ENCODE data around the gene SIPA1L3. TPM values are rescaled to one million over a fixed set of nuclear protein-coding genes. Genes with fewer than 3 reads are reported as not detected.
A peak's percentile ranks its signal among the peaks of the same experiment; 100 is the strongest.

The SIPA1L3 gene
- total RNA-seq, 3 donors from 2014 or later = 9.6 to 29.8 (median 28.5) TPM

DNA sequence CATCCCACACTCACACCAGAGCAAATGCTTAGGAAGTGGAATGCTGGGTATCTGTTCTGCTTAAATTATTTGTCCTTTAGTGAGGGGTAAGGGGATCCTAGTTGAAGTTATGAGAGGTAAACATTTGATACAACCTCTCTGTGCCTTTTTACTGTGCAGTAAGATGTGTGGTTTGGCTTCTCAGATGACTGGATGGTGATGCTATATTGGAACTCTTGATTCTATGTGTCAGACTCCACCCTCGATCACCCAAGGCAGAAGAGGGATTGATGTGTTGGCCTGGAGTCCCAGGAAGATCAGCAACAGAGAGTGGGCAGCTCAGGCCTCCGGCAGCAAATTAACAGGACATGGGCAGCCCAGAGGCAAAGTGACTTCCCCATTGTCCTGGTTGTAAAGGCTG is 66.7 kb downstream of the SIPA1L3 start:
- no peak for DNase-seq (ENCODE audit: low spot score in 2 of 2)
- H3K9me3 ChIP-seq = peaks cover 7 to 15% of the 10 kb centered on the region in 2 donors
- TF ChIP-seq POLR2A (IDR thresholded peaks at IDR 0.05) = no peak
- TF ChIP-seq, protein P1, sequence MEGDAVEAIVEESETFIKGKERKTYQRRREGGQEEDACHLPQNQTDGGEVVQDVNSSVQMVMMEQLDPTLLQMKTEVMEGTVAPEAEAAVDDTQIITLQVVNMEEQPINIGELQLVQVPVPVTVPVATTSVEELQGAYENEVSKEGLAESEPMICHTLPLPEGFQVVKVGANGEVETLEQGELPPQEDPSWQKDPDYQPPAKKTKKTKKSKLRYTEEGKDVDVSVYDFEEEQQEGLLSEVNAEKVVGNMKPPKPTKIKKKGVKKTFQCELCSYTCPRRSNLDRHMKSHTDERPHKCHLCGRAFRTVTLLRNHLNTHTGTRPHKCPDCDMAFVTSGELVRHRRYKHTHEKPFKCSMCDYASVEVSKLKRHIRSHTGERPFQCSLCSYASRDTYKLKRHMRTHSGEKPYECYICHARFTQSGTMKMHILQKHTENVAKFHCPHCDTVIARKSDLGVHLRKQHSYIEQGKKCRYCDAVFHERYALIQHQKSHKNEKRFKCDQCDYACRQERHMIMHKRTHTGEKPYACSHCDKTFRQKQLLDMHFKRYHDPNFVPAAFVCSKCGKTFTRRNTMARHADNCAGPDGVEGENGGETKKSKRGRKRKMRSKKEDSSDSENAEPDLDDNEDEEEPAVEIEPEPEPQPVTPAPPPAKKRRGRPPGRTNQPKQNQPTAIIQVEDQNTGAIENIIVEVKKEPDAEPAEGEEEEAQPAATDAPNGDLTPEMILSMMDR (IDR thresholded peaks at IDR 0.05) = no peak
- TF ChIP-seq POLR2AphosphoS5 (IDR thresholded peaks at IDR 0.05) = no peak
- H3K36me3 ChIP-seq = no peaks in the 10 kb centered on the region
- intact Hi-C loops (cut with DNase I; ENCODE audit: low total_unique reads) = no loop called here
- H3K4me1 ChIP-seq = no peaks in the 10 kb centered on the region
- no peak overlapping the region for H3K27ac ChIP-seq
- H3K27me3 ChIP-seq = no peaks in the 10 kb centered on the region
- no peak overlapping the region for H3K4me3 ChIP-seq

DNA sequence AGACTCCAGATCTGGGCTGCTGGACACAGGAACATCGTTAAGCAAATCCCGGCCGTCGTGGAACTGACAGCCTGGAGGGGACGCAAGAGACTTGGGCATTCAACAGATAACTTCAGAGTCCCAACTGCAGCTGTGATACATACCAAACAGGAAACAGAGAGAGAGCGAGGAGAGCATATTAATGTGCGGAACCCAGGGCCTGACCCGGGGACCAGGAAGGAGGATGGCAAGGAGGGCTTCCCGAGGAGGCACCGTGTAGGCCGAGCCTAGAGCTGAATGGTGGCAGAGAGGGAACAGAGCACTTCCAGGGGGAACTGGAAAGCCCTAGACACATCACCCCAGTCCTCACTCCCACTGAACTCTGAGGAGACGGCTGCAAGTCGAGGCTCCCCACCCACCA is 68.1 kb downstream of the SIPA1L3 start:
- H3K27ac ChIP-seq = no peak overlapping the region
- H3K36me3 ChIP-seq = no peaks in the 10 kb centered on the region
- H3K27me3 ChIP-seq = no peaks in the 10 kb centered on the region
- peaks cover 7 to 14% of the 10 kb centered on the region in 2 donors for H3K9me3 ChIP-seq
- H3K4me1 ChIP-seq = no peaks in the 10 kb centered on the region
- DNase-seq (ENCODE audit: low spot score in 2 of 2) = no peak
- intact Hi-C loops (cut with DNase I; ENCODE audit: low total_unique reads) = no loop called here
- no peak overlapping the region for H3K4me3 ChIP-seq
- TF ChIP-seq POLR2A (IDR thresholded peaks at IDR 0.05) (no peak), POLR2AphosphoS5 (IDR thresholded peaks at IDR 0.05) (no peak)
- TF ChIP-seq, protein P1 (IDR thresholded peaks at IDR 0.05) = no peak

DNA sequence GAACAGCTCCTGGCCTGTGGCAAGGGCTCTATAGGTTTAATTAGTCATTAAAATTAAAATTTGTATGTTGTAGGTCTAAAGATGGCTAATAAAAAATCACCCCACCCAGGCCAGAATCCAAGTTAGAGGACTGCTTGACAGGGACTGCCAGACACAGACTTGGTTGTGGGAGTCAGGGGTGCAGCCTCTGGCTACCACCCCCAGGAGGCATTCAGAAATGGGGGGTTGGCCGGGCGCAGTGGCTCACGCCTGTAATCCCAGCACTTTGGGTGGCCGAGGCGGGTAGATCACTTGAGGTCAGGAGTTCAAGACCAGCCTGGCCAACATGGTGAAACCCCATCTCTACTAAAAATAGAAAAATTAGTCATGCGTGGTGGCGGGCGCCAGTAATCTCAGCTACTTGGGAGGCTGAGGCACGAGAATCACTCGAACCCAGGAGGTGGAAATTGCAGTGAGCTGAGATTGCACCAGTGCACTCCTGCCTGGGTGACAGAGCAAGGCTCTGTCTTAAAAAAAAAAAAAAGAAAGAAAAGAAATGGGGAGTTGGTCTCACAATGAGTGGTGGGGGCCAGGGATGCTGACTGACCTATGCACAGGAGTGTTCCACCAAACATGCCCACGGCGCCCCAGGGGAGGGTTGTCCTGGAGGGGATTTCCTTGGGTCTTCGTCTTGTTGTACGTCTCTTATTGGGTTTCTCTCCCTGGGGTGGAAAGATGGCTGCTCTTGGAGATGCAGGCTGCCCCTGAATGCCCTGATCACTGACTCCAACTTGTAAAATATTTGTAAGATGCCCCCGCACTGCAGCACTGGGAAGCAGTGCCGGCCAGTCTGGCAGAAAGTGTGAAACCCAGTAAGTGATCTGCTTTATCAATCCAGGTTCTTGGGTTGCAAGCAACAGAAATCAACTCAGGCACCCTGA is 68.8 kb downstream of the SIPA1L3 start:
- no peaks in the 10 kb centered on the region for H3K36me3 ChIP-seq
- no peak for DNase-seq (ENCODE audit: low spot score in 2 of 2)
- no peaks in the 10 kb centered on the region for H3K4me1 ChIP-seq
- intact Hi-C loops (cut with DNase I; ENCODE audit: low total_unique reads) = no loop called here
- H3K27me3 ChIP-seq = no peaks in the 10 kb centered on the region
- H3K4me3 ChIP-seq = no peak overlapping the region
- TF ChIP-seq POLR2A (IDR thresholded peaks at IDR 0.05) (no peak), POLR2AphosphoS5 (IDR thresholded peaks at IDR 0.05) (no peak)
- TF ChIP-seq, protein P1 (IDR thresholded peaks at IDR 0.05) = no peak
- peaks cover 3 to 6% of the 10 kb centered on the region in 2 donors for H3K9me3 ChIP-seq
- no peak overlapping the region for H3K27ac ChIP-seq

DNA sequence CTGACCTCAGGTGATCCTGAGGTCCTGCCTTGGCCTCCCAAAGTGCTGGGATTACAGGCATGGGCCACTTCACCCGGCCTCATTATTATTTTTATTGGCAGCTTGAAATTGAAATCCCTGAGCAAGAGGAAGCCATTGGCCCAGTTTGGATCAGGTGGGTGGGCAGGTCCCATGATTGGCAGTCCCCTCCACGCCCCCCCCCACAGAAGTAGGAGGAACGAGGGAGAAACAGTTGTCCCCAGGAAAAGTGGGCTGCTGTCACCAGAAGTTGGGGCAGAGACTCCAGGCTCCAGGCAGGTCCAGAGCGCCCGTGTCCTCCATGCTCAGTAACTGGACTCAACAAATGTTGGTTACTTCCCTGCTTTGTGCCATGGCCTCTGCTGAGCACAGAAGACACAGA is 70.4 kb downstream of the SIPA1L3 start:
- no peak overlapping the region for H3K4me3 ChIP-seq
- H3K9me3 ChIP-seq = peaks cover 0 to 3% of the 10 kb centered on the region in 2 donors
- intact Hi-C loops (cut with DNase I; ENCODE audit: low total_unique reads) = no loop called here
- DNase-seq (ENCODE audit: low spot score in 2 of 2) = no peak
- TF ChIP-seq POLR2A (IDR thresholded peaks at IDR 0.05) (no peak), POLR2AphosphoS5 (IDR thresholded peaks at IDR 0.05) (no peak)
- TF ChIP-seq, protein P1 (IDR thresholded peaks at IDR 0.05) = no peak
- H3K27ac ChIP-seq = peak overlapping the region; percentile 68 to 70
- no peaks in the 10 kb centered on the region for H3K27me3 ChIP-seq
- H3K4me1 ChIP-seq = peaks cover 0 to 11% of the 10 kb centered on the region in 2 donors
- H3K36me3 ChIP-seq = no peaks in the 10 kb centered on the region

DNA sequence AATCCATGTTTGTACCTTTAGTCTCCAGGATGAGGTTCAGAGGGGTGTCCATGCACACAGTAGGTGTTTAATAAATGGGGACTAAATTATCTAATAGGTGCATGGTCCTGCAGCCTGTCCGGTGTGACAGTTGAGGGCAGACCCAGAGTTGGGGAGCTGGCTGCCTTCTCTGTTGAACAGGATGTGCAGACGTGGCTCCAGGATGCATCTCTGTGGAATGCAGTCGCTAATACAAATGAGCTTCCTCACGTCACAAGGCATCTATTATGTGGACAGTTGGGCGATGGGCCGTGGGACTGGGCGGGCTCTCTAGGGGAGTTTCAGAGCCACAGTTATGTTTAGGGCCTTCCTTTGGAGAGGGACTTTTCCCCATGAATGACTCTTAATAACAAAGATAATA is 71.0 kb downstream of the SIPA1L3 start:
- TF ChIP-seq POLR2AphosphoS5 (IDR thresholded peaks at IDR 0.05) (no peak), POLR2A (IDR thresholded peaks at IDR 0.05) (no peak)
- TF ChIP-seq, protein P1 (IDR thresholded peaks at IDR 0.05) = no peak
- peak; percentile 51 to 75 for DNase-seq (ENCODE audit: low spot score in 2 of 2)
- peak overlapping the region; percentile 68 to 70 for H3K27ac ChIP-seq
- no peaks in the 10 kb centered on the region for H3K36me3 ChIP-seq
- no peak overlapping the region for H3K4me3 ChIP-seq
- H3K4me1 ChIP-seq = peaks cover 0 to 15% of the 10 kb centered on the region in 2 donors
- H3K27me3 ChIP-seq = no peaks in the 10 kb centered on the region
- peaks cover 0 to under 1% of the 10 kb centered on the region in 2 donors for H3K9me3 ChIP-seq
- intact Hi-C loops (cut with DNase I; ENCODE audit: low total_unique reads) = no loop called here

Data from breast epithelium (tissue), 4 donors.